IMR-90 (cell line): ENCODE results near the gene PEX26.

Experiments used
- CEBPB ChIP-seq: IDR thresholded peaks from 2 replicates; pipeline ENCODE4 v1.6.1; 2012; ENCODE audit warnings: low read depth, low read length, improper control_type of control experiment
- MAFK ChIP-seq: IDR thresholded peaks from 2 replicates; pipeline ENCODE4 v1.6.1; 2012; ENCODE audit warnings: low read depth, low read length, improper control_type of control experiment
- TF ChIP-seq, protein P1 (sequence below): conservative IDR thresholded peaks from 2 replicates; pipeline ENCODE4 v1.5.1; 2012; ENCODE audit warnings: mild to moderate bottlenecking, low read depth, low read length, improper control_type of control experiment
- TF ChIP-seq, protein P2 (sequence below): fragments of 150-350 bp; IDR thresholded peaks from 2 replicates; pipeline ENCODE4 v1.6.1; 2017; ENCODE audit warnings: mild to moderate bottlenecking, antibody characterized with exemption, low read length, low read depth

DNA sequence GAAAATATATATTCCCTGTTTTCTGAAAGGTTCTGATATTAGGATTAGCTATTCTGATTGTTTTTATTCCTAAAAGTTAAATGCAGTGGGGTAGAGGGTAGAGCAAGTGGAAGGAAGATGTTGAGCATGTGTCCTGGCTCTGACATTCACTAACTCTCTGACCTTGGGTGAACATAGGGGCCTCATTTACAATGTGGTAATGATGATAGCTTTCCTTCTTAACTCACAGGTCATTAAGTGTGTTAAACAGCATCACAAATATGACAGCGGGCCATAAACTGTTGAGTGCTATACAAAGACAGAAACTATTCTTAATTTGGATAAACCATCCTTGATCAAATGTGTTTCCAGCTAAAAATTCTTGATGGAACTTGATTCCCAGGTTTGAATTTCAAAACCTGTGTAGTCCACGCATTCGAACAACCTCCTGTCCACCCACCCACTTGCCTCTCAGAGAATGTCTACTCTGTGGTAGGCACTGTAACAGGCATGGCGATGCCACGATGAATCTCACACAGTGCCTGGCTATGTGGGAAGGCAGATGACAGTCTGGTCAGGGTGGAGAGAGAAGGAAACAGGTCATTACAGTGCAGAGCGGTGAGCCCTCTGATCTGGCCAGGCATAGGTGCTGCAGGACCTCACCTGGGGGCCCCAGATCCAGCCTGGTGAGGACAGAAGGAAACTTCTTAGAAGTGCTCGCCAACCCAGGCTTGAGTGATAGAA lies 19.3 kb upstream of the PEX26 start:
- TF ChIP-seq, protein P1, sequence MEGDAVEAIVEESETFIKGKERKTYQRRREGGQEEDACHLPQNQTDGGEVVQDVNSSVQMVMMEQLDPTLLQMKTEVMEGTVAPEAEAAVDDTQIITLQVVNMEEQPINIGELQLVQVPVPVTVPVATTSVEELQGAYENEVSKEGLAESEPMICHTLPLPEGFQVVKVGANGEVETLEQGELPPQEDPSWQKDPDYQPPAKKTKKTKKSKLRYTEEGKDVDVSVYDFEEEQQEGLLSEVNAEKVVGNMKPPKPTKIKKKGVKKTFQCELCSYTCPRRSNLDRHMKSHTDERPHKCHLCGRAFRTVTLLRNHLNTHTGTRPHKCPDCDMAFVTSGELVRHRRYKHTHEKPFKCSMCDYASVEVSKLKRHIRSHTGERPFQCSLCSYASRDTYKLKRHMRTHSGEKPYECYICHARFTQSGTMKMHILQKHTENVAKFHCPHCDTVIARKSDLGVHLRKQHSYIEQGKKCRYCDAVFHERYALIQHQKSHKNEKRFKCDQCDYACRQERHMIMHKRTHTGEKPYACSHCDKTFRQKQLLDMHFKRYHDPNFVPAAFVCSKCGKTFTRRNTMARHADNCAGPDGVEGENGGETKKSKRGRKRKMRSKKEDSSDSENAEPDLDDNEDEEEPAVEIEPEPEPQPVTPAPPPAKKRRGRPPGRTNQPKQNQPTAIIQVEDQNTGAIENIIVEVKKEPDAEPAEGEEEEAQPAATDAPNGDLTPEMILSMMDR = no peak
- TF ChIP-seq, protein P2, sequence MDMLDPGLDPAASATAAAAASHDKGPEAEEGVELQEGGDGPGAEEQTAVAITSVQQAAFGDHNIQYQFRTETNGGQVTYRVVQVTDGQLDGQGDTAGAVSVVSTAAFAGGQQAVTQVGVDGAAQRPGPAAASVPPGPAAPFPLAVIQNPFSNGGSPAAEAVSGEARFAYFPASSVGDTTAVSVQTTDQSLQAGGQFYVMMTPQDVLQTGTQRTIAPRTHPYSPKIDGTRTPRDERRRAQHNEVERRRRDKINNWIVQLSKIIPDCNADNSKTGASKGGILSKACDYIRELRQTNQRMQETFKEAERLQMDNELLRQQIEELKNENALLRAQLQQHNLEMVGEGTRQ = no peak
- TF ChIP-seq MAFK (no peak), CEBPB (no peak)
